Hematopoietic multipotent progenitor cell treated with erythropoietin and hydrocortisone succinate and interleukin-3 and kit ligand, for 17 days (in vitro differentiated cells): ENCODE data around the gene LKAAEAR1.

ENCODE experiments used
- DNase-seq: peaks from one replicate; pipeline ENCODE4 v3.0.0-alpha.2; 2015; ENCODE audit warnings: low spot score

LKAAEAR1 gene

DNA sequence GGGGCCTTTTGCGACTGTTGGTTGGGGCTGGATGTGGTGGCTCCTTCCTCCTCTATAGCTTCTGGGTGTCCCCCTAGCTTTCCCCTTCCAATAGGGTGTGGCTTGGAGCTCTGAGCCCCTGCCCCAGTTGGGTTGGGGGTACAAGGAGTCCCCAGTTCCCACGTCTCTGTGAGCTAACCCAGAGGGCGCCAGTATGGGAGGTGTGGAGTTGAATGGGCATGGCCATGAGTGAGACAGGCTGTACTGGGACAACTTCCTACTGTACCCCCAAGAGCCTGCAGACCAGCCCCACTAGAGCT lies 47.0 kb downstream of the LKAAEAR1 start:
- DNase-seq, result no peak

DNA sequence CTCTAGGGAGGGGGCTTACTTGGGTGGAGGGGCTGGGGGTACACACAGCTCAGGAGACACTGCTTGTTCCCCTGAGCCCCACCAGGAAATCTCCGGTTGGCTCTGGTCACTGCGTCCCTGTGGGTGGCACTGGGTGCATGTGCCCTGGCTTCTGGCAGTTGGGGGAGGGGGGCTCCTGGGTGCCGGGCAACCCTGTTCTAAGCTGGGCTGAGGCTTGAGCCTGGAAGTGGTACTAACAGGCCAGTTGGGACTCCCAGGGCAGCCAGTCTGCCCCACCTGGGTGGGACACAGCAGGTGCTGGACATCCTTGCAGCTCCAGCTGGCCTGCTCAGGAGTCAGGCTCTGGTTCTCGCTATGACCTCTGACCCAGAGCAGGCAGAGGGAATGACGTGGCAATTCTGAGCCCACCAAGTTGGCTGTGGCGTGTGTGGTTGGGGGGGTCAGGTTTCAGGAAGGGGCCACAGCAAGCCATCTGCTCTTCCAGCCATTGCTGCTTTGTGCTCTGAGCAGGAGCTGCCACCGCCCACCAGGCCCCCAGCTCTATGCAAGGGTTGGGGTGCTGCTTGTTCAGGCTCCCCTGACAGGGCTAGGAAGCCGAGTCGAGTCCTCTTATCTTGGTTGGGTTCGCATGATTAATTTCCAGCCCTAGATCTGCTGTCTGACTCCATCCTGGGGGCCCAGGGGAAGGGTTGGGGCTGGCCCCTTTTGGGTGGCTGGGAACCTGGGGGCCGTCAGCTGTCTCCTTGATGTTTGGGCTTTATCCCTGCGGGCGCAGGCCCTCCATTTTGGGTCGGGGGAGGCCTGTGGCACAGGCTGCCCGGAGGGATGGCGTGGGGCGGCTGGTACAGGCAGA lies 47.6 kb downstream of the LKAAEAR1 start:
- DNase-seq, result no peak

DNA sequence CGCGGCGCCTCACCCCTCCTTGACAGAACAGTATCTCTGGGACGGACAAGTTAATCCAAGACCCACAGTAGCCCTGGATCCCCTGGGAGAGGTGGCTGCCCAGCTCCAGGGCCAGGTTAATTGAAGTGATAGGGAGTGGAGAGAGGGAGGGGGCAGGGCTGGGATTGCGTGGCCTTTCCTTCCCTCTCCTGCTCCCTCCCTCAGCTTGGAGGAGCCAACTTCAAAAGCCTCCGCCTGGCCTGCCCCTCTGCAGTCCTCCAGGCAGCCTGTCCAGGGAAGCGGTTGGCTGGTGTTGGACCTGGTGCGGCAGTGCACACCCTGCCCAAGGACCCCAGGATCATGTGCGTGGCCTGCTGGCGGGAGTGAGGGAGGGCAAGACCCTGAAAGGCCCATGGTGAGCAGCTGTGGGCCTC lies 48.3 kb downstream of the LKAAEAR1 start, which contains the start of gene C20orf204:
TSS of gene C20orf204 (plus strand) at position 250 of the 413 bp plus-strand sequence. CDS start at position 392, 142 bp downstream.
- DNase-seq, result no peak

DNA sequence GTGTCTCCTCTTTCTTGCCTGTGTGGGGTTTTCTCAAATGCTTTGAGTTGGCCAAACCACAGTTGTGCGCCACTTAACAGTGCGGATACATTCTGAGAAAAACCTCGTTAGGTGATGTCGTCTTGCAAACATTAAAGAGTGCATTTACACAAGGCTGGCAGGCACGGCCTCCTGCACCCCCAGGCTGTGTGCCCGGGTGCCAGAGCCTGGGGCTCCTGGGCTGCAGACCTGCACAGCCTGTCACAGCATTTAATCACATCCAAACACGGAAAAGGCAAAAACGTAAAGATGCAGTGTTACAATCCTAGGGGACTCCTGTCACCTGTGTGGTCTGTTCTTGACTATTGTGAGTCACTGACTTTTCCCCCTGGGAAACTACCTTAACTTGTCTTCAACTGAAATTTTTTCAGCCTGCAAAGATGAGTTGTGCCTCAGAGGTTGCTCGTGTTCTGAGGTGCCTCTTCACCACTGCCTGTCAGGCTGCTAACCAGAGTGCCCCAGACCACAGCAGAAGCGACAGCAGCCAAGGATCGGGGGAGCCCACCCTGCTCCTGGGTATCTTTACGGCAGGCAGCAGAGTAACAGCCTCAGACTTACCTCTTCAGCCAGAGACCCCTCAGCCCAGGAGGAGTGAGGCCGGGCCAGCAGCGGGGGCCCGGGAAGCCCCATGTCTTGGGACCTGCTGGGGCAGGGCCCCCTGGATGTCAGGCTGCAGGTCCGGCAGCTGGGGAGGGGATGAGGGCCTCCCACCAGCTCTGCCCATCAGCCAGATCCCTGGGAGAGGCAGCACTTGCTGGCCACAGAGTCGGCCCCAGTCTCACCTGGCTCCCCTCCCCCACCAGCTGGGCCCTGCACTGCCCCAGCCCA lies 48.9 kb downstream of the LKAAEAR1 start:
- DNase-seq, result no peak

- no peak for DNase-seq
These were observed 50.2 kb downstream of the LKAAEAR1 start for GRCh38 chr20:64033981-64034493.
